IgD-negative memory B cell (primary cell): ENCODE measurements around the gene TTC24. TPM values are rescaled to one million over a fixed set of nuclear protein-coding genes. Genes with fewer than 3 reads are reported as not detected.
"Not testable (repeated sequence)": the region's sequence is repeated elsewhere in the genome, so short reads cannot be mapped to it uniquely, and the experiment has no call there.

Source experiments
- H3K27ac Mint-ChIP-seq, 3 donors: one replicate each; pipeline ENCODE4 v1.8.0; 2020 to 2022; ENCODE audit warnings: mild to moderate bottlenecking in 3 of 3, mixed read lengths in 3 of 3, moderate library complexity in 1 of 3
- H3K27me3 Mint-ChIP-seq: one replicate; pipeline ENCODE4 v1.8.0; 2021; ENCODE audit warnings: mixed read lengths
- H3K36me3 Mint-ChIP-seq: one replicate; pipeline ENCODE4 v1.8.0; 2020; ENCODE audit warnings: mild to moderate bottlenecking, mixed read lengths
- H3K4me1 Mint-ChIP-seq, 3 donors: one replicate each; pipeline ENCODE4 v1.8.0; 2020 to 2022; ENCODE audit warnings: mixed read lengths in 3 of 3, mild to moderate bottlenecking in 1 of 3
- H3K4me3 Mint-ChIP-seq, 4 donors: one replicate each; pipeline ENCODE4 v1.8.0; 2020 to 2022; ENCODE audit warnings: mild to moderate bottlenecking in 4 of 4, mixed read lengths in 4 of 4, moderate library complexity in 3 of 4
- H3K9me3 Mint-ChIP-seq, 3 donors: one replicate each; pipeline ENCODE4 v1.8.0; 2020 to 2021; ENCODE audit warnings: mixed read lengths in 3 of 3, mild to moderate bottlenecking in 1 of 3
- polyA plus RNA-seq: library from polyadenylated mRNA; unstranded; fragments of 300-500 nt; fragmentation: Illumina TruSeq; gene quantifications from one replicate; pipeline ENCODE4 v1.2.3, GENCODE V29; 2021

Gene TTC24
- polyA plus RNA-seq, 1 donor from 2014 or later: 0.38 TPM

DNA sequence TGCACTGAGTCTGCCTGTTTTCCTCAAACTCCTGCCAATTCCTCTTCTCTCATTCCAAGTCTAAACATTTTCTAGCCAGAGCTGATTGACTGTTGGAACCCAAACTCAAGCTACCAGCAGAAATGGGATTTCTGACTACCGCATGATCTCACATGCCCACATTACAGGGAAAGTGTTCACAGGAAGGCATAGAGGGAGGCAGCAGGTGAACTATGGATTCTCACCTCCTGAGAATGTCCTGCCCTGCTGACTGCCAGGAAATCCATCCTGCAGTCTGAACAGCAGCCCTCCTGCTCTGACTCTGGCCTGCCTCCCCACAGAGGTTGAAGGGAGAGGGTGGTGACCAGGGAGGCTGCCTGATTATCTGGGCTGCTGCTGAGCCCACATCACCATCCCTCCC lies 29.7 kb upstream of the TTC24 start:
- no peaks in the 10 kb centered on the region for H3K9me3 Mint-ChIP-seq
- H3K4me3 Mint-ChIP-seq: no peak overlapping the region
- peaks cover 12 to 20% (median 16%) of the 10 kb centered on the region in 3 donors for H3K4me1 Mint-ChIP-seq
- H3K27ac Mint-ChIP-seq: peak overlapping the region in 1 of 3 donors; percentile 71
- no peaks in the 10 kb centered on the region for H3K36me3 Mint-ChIP-seq
- no peaks in the 10 kb centered on the region for H3K27me3 Mint-ChIP-seq

DNA sequence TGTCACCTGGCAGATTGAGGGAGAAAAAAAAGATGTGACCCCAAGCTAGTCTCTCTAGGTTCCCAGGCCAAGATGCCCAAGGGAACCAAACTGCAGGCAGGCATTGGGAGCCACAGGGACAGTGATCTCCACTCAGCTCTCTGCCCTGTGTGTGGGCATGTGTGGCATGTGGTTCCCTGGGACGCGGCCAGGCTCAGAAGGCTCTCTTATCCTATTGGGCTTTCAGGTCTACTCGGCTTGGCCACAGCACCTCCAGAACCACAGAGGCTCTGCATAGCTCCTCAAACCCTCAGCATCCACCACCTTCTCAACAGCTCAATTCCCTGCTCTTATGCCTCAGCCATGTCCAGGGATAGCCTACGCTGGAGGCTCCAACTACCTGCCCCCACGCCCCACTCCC lies 29.2 kb upstream of the TTC24 start:
- Mint-ChIP-seq H3K27ac (peak overlapping the region in 1 of 3 donors; percentile 50), H3K36me3 (no peaks in the 10 kb centered on the region), H3K4me1 (peaks cover 12 to 20% (median 16%) of the 10 kb centered on the region in 3 donors), H3K27me3 (no peaks in the 10 kb centered on the region), H3K4me3 (no peak overlapping the region), H3K9me3 (no peaks in the 10 kb centered on the region)

DNA sequence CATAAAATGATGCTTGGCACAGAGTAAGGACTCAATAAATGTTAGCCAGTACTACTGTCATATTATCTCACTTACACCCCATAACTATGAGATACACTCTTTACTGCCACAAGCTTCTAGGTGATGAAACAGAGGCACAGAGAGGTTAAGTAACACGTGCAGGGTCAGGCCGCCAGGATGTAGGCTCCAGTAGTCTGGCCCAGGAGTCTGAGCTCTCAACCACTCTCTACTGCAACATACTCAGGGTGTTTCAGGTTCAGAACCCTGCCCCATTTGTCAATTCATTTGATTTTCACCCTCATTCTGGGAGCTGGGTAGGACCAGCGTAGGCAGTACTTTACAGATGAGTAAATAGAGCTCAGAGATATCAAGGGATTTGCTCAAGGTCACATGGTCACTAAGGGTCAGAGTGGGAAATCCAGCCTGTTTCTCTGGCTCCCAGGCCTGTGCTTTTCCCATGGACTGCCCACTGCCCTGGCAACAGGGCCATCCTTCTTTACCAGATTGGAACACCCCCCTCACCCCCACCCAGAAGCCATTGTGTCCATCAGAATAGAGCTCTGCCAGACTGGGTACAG lies 28.4 kb upstream of the TTC24 start:
- Mint-ChIP-seq H3K4me1 (peaks cover 16 to 20% (median 18%) of the 10 kb centered on the region in 3 donors), H3K27ac (peak overlapping the region in 1 of 3 donors; percentile 50), H3K9me3 (no peaks in the 10 kb centered on the region)

DNA sequence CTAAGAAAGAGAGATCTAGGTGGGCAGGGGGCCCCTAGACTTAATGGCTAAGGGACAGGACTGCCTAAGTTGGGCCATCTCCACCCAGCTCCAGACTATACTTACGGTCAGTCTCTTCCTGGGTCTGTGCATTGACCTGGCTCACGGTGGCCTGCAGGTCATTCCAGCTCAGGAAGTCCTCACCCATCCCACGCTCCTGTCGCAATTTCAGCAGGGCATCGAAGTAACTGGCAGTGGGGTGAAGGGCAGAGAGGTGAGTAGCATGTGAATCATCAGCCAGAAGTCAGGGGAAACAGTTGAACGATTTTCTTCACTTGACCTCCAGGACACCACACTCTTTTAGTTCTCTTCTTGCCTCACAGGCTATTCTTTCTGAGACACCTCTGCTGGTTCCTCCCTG lies 27.7 kb upstream of the TTC24 start:
- Mint-ChIP-seq H3K27ac (no peak overlapping the region), H3K27me3 (no peaks in the 10 kb centered on the region), H3K4me1 (peaks cover 16 to 20% (median 18%) of the 10 kb centered on the region in 3 donors), H3K36me3 (no peaks in the 10 kb centered on the region), H3K9me3 (no peaks in the 10 kb centered on the region), H3K4me3 (no peak overlapping the region)

More for the DNA sequence above, 28.4 kb upstream of the TTC24 start:
- Mint-ChIP-seq H3K4me3 (peak overlapping the region in 1 of 4 donors; percentile 3), H3K27me3 (no peaks in the 10 kb centered on the region), H3K36me3 (no peaks in the 10 kb centered on the region)

DNA sequence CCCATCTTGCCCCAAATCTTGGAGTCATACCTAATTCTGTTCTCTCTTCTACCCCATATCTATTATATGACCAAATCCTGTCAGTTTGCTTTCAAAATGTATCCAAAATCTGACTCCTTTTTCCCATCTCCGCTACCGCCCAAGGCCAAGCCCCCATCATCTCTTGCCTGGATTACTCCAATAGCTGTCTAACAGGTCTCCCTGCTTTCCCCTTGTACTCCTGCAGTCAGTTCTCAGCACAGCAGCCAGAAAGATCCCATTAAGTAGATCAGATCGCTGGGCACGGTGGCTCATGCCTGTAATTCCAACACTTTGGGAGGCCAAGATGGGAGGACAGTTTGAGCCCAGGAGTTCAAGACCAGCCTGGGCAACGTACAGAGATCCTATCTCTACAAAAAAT lies 27.0 kb upstream of the TTC24 start:
- H3K9me3 Mint-ChIP-seq: no peaks in the 10 kb centered on the region
- no peaks in the 10 kb centered on the region for H3K36me3 Mint-ChIP-seq
- no peaks in the 10 kb centered on the region for H3K27me3 Mint-ChIP-seq
- H3K4me3 Mint-ChIP-seq: peak overlapping the region in 1 of 4 donors; percentile 52
- peaks cover 16 to 20% (median 18%) of the 10 kb centered on the region in 3 donors for H3K4me1 Mint-ChIP-seq
- H3K27ac Mint-ChIP-seq: peak overlapping the region in 1 of 3 donors; percentile 14

DNA sequence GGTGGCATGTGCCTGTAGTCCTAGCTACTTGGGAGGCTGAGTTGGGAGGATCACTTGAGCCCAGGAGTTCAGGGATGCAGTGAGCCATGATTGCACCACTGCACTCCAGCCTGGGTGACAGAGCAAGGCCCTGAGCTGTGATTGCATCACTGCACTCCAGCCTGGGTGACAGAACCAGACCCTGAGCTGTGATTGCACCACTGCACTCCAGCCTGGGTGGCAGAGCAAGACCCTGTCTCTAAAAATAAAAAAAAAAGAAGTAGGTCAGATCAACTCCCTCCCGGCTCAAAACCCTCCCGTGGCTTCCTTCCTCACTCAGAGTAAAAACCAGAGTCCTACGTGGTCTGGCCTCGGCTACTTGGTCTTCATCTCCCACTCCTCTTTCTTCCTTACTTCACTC lies 26.6 kb upstream of the TTC24 start:
- H3K9me3 Mint-ChIP-seq, H3K36me3 Mint-ChIP-seq, H3K27me3 Mint-ChIP-seq, H3K27ac Mint-ChIP-seq: not testable (repeated sequence)
- peak overlapping the region in 2 of 4 donors; percentile 46 to 76 for H3K4me3 Mint-ChIP-seq
- H3K4me1 Mint-ChIP-seq: peaks cover 16 to 20% (median 18%) of the 10 kb centered on the region in 3 donors

DNA sequence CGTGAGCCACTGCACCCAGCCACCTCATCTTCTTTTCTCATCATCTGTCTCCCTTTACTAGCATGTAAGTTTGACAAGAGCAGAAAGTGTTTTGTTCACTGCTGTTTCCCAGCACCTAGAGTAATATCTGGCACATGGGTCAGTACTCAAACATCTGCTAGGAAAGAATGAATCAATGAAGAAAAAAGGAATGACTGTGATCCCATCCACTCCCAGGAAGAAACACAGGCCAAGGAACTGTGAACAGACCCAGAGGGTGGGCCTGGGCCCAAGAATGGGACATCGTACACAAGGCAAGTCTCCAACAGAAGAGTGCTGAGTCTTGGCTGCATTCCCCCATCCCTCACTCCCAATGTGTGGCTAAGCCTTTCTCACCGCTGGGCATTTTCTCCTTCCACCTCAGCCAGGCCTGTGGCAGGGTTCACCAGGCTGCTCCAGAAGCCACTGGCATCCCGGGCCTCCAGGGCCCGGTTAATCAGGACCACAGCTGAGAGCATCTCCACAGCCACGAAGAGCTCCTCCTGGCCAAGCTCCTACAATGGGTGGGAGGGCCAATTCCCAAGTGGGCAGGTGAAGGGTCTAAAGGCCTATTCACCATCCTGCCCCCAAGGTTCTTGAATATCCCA lies 25.6 kb upstream of the TTC24 start:
- Mint-ChIP-seq H3K9me3 (no peaks in the 10 kb centered on the region), H3K36me3 (no peaks in the 10 kb centered on the region), H3K27ac (no peak overlapping the region), H3K4me1 (peaks cover 16 to 20% (median 18%) of the 10 kb centered on the region in 3 donors), H3K27me3 (no peaks in the 10 kb centered on the region), H3K4me3 (peak overlapping the region in 1 of 4 donors; percentile 37)

DNA sequence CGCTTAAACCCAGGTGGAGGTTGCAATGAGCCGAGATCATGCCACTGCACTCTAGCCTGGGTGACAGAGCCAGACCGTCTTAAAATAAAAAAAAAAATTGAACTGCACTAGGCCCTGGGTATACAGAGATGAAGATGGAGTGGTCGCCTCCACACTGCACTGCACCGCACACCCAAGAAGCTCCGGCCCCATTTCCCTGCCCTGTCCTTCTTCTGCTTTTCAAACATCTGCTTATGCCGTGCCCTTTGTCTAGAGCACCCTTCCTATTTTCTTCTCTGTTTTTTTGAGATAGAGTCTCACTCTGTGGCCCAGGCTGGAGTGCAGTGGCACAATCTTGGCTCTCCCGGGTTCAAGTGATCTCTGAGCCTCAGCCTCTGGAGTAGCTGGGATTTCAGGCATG lies 24.6 kb upstream of the TTC24 start:
- H3K9me3 Mint-ChIP-seq: no peaks in the 10 kb centered on the region
- H3K4me1 Mint-ChIP-seq: peaks cover 16 to 20% (median 18%) of the 10 kb centered on the region in 3 donors
- H3K36me3 Mint-ChIP-seq: no peaks in the 10 kb centered on the region
- H3K27me3 Mint-ChIP-seq: no peaks in the 10 kb centered on the region
- no peak overlapping the region for H3K27ac Mint-ChIP-seq
- no peak overlapping the region for H3K4me3 Mint-ChIP-seq

DNA sequence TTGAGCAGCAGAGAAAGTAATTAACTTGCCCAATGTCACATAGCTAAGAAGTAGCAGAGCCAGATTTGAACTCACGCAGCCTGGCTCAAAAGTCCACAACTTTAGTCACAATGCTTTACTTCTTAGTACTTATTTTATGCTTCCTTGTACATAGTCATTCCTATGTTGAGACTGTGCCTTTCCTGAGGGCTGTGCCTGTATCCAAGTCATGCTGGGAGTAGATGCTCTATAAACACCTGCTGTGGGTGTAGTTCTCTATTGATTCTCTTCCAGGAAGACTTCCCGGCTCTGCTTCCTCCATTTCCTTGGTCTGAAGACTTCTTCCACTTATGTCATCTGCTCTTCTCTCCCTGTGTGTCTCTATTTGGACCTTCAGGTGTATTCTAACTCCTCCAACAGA lies 23.8 kb upstream of the TTC24 start:
- Mint-ChIP-seq H3K36me3 (no peaks in the 10 kb centered on the region), H3K27ac (peak overlapping the region in 1 of 3 donors; percentile 32), H3K9me3 (no peaks in the 10 kb centered on the region), H3K4me1 (peaks cover 16 to 20% (median 18%) of the 10 kb centered on the region in 3 donors), H3K4me3 (no peak overlapping the region), H3K27me3 (no peaks in the 10 kb centered on the region)

DNA sequence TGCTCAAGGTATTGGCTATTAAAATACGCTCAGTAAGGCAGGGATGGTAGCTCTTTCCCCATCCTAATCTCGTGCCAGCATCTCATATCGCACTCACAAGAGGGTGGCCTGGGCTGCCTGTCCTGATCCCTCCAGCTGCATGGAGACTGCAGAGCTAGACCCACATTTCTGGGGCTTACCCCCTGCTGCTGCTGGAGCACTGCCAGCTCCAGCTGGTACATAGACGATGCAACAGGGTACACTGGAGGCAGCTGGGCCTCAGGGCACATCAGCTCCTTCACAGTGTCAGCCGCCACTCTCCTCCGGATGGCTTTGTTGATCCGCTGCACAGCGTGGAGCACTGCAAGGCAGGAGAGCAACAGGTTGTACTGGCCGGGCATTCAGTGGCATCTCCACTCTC lies 23.2 kb upstream of the TTC24 start:
- H3K27me3 Mint-ChIP-seq: no peaks in the 10 kb centered on the region
- no peak overlapping the region for H3K4me3 Mint-ChIP-seq
- H3K9me3 Mint-ChIP-seq: no peaks in the 10 kb centered on the region
- no peak overlapping the region for H3K27ac Mint-ChIP-seq
- H3K4me1 Mint-ChIP-seq: peaks cover 14 to 18% (median 16%) of the 10 kb centered on the region in 3 donors
- no peaks in the 10 kb centered on the region for H3K36me3 Mint-ChIP-seq

DNA sequence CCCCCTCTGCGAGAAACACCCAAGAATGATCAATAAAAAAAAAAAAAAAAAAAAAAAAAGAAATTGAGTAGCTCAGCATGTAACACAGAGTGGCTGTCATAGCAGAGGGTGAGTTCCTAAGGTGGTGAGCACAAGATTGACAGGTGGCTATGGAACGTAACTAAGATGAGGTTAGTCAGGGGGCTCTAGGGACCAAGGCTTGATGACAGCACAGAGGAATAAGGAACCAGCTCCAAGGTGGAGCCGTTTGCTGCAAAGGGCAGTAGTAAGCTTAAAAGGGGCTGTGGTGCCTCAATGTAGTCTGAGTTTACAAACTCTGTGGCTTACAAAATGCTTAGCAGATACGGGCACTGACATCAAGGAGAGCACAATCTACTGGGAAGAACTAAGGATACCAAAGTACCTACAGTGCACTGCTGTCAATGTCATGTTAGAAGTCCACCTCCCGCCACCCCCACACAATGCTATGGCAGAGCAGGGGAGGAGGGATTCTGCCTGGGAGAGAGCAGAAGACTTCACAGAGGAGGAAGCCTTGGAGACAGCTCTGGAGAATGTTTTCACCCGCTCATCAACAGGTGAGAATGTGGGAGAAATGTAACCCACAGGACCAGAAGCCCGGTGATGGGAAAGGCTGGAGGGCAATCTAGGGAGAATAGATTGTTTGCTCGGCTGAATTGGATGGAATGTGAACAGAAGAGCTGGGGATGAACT lies 20.3 kb upstream of the TTC24 start:
- no peak overlapping the region for H3K27ac Mint-ChIP-seq
- no peak overlapping the region for H3K4me3 Mint-ChIP-seq
- H3K36me3 Mint-ChIP-seq: no peaks in the 10 kb centered on the region

DNA sequence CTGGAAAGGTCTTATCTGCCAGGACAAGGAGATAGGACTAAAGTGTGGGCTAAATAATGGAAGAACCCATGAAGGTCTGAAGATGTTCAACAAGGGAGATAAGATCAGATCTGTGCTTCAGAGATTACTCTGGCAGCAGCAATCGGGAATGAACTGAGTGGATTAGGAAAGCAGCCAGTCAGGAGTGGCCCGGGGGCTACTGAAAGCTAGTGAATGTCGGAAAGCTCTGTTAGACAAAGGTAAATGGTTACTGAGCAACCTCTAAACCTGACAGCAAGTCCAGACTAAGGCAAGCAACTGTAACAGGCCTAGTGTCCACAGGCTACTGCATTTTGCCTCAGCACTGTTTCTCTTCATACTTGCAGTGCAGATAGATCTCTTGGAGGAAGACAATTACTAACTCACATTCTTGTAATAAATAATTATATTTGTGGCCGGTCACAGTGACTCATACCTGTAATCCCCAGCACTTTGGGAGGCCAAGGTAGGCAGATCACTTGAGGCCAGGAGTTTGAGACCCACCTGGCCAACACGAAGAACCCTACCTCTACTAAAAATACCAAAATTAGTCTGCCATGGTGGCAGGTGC lies 19.6 kb upstream of the TTC24 start:
- no peaks in the 10 kb centered on the region for H3K9me3 Mint-ChIP-seq
- H3K4me1 Mint-ChIP-seq: peaks cover 0 to 6% (median 0%) of the 10 kb centered on the region in 3 donors
- H3K4me3 Mint-ChIP-seq: no peak overlapping the region
- H3K27ac Mint-ChIP-seq: no peak overlapping the region
- no peaks in the 10 kb centered on the region for H3K36me3 Mint-ChIP-seq
- H3K27me3 Mint-ChIP-seq: no peaks in the 10 kb centered on the region

More for the DNA sequence above, 20.3 kb upstream of the TTC24 start:
- peaks cover 0 to 6% (median 0%) of the 10 kb centered on the region in 3 donors for H3K4me1 Mint-ChIP-seq
- H3K27me3 Mint-ChIP-seq: no peaks in the 10 kb centered on the region
- H3K9me3 Mint-ChIP-seq: no peaks in the 10 kb centered on the region

DNA sequence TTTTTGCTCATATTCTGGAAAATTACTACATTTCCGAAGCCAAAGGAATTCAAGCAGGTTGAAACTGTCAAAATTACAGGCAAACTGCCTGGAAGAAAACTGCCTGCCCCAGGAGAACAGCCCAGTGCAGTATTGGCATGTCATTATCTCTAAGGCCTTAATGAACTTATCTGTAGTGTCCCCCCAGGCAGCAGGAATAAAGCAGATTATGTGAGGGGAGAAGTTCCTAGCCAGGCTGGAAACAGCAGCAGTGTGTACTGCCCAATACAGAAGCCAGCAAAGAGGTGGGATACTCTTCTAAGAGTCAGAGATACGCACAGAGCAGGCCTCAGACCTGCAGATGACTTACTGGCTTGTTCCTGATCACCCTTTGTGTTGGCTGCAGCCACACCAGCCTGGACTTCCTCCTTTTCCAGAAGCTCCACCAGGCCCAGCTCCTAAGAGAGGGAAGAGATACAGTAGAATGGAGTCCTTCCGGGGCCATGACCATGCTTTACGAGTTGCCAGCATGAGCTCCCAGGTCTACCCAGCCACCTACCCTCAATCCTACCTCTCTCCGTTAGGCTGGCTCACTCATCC lies 18.8 kb upstream of the TTC24 start:
- peaks cover 0 to 4% (median 0%) of the 10 kb centered on the region in 3 donors for H3K4me1 Mint-ChIP-seq
- H3K9me3 Mint-ChIP-seq: no peaks in the 10 kb centered on the region
- H3K36me3 Mint-ChIP-seq: no peaks in the 10 kb centered on the region
- no peak overlapping the region for H3K27ac Mint-ChIP-seq
- no peak overlapping the region for H3K4me3 Mint-ChIP-seq
- H3K27me3 Mint-ChIP-seq: no peaks in the 10 kb centered on the region

DNA sequence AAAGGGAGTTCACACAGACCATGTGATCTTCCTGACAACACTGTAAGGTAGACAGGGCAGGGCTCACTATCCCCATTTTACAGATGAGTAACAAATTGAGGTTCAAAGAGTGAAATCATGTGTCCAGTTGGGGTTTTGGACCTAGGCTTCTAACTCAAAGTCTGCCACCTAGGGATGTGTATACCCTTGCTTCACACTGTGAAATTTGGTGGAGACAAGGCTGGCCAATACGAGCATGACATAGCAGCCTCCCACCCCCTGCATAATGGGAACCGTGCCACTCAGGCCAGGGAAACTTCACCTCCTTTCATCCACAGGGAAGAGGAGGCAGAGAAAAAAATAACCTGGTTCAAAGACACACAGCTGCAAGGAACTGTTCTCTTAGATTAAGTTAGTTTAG lies 14.0 kb upstream of the TTC24 start:
- Mint-ChIP-seq H3K9me3 (no peaks in the 10 kb centered on the region), H3K27ac (no peak overlapping the region), H3K4me1 (no peaks in the 10 kb centered on the region), H3K27me3 (no peaks in the 10 kb centered on the region), H3K4me3 (no peak overlapping the region), H3K36me3 (peaks cover 1% of the 10 kb centered on the region)

DNA sequence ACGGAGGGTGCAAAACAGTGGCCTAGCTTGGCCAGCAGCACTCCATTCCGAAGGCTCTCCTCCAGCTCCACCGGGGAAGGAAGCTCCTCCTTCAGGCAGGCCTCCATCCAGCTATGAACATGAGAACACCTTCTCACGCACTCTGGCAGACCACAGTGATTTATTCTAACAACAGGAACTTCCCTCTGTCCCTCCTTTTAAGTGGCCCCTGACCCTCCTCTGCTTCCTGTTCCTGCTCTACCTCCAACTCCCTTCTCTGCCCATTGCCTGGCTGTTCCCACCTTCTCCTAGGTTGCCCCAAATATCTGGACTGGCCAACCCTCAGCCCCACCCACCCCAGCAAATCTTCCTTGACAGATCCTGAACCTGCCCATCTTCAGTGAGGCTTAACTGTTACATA lies 13.1 kb upstream of the TTC24 start:
- Mint-ChIP-seq H3K4me1 (no peaks in the 10 kb centered on the region), H3K36me3 (peaks cover 1% of the 10 kb centered on the region), H3K27ac (no peak overlapping the region), H3K4me3 (no peak overlapping the region), H3K27me3 (no peaks in the 10 kb centered on the region), H3K9me3 (no peaks in the 10 kb centered on the region)
